Cardiac fibroblast (primary cell): ENCODE results near the gene DDX25.
A peak's percentile ranks its signal among the peaks of the same experiment; 100 is the strongest.

Source experiments
- DNase-seq, 2 donors: peaks; one replicate each; pipeline versions ENCODE4 v3.0.0 to v3.0.0-alpha.2; 2010; ENCODE audit warnings: low read depth in 2 of 2
- H3K4me3 ChIP-seq, 2 donors: replicated peaks in 1 of 2; 1 replicate in 1 of 2; 2 replicates in 1 of 2; pipeline ENCODE4 v1.5.1; 2011; ENCODE audit warnings: low read depth in 2 of 2, low read length in 2 of 2, mild to moderate bottlenecking in 2 of 2, moderate library complexity in 1 of 2
- CTCF ChIP-seq: IDR thresholded peaks from one replicate; pipeline ENCODE4 v1.5.1; 2011; ENCODE audit warnings: low read depth, mild to moderate bottlenecking, low read length, inconsistent platforms

DDX25 gene

GRCh38 chr11:125892071-125892470 lies 12.2 kb upstream of the DDX25 start:
- DNase-seq, result peak in 1 of 2 donors; percentile 58

GRCh38 chr11:125892994-125893393 lies 11.3 kb upstream of the DDX25 start:
- TF ChIP-seq CTCF, result no peak
- H3K4me3 ChIP-seq, result no peak overlapping the region
- DNase-seq, result no peak

More at GRCh38 chr11:125892071-125892470, 12.2 kb upstream of the DDX25 start:
- TF ChIP-seq CTCF, result no peak
- no peak overlapping the region for H3K4me3 ChIP-seq

GRCh38 chr11:125901872-125902271 lies 2.4 kb upstream of the DDX25 start:
- no peak for DNase-seq
- TF ChIP-seq CTCF, result no peak
- H3K4me3 ChIP-seq, result no peak overlapping the region

GRCh38 chr11:125902277-125902926 lies 1.9 kb upstream of the DDX25 start:
- TF ChIP-seq CTCF, result no peak
- peak in 1 of 2 donors; percentile 9 for DNase-seq
- H3K4me3 ChIP-seq, result peak overlapping the region; percentile 58 to 81

- H3K4me3 ChIP-seq, result peak within 1 kb of the TSS; percentile 58 to 81
- TF ChIP-seq CTCF, result no peak
- peak; percentile 86 to 87 for DNase-seq
Measured at GRCh38 chr11:125902927-125903710, 1.2 kb upstream of the DDX25 start, which contains the start of gene PUS3. TSS of gene PUS3 (minus strand) at chr11:125903206. CDS start at chr11:125896284, 6,922 bp downstream.

GRCh38 chr11:125904678-125905077 lies 370 bp downstream of the DDX25 start:
- DNase-seq, result no peak
- no peak overlapping the region for H3K4me3 ChIP-seq
- TF ChIP-seq CTCF, result no peak
